Karpas-422 (cell line): ENCODE results near the gene CCDC57. TPM values are rescaled to one million over a fixed set of nuclear protein-coding genes. Genes with fewer than 3 reads are reported as not detected.

Experiments
- DNase-seq: peaks from one replicate; pipeline ENCODE4 v3.0.0-alpha.2; 2015
- H2AFZ ChIP-seq: fragments of 200-600 bp; sonication (generic); 2 replicates; pipeline ENCODE4 v1.6.1; 2014; ENCODE audit warnings: antibody characterized with exemption, low read length, mixed read lengths
- H3K27ac ChIP-seq: fragments of 200-600 bp; sonication (generic); 2 replicates; pipeline ENCODE4 v1.5.1; 2014; ENCODE audit warnings: mild to moderate bottlenecking, low read length, moderate library complexity
- H3K27me3 ChIP-seq: fragments of 200-600 bp; sonication (generic); 2 replicates; pipeline ENCODE4 v1.6.1; 2014; ENCODE audit warnings: low read length, mixed read lengths
- H3K36me3 ChIP-seq: fragments of 200-600 bp; sonication (generic); 2 replicates; pipeline ENCODE4 v1.6.1; 2014; ENCODE audit warnings: low read length, mixed read lengths; ENCODE audit not compliant: insufficient read depth
- H3K4me1 ChIP-seq: fragments of 200-600 bp; sonication (generic); 2 replicates; pipeline ENCODE4 v1.6.1; 2014; ENCODE audit warnings: mild to moderate bottlenecking, low read length, mixed read lengths
- H3K4me2 ChIP-seq: fragments of 200-600 bp; sonication (generic); 2 replicates; pipeline ENCODE4 v1.6.1; 2014; ENCODE audit warnings: low read length, low read depth, mild to moderate bottlenecking; ENCODE audit not compliant: poor library complexity, severe bottlenecking
- H3K4me3 ChIP-seq: fragments of 200-600 bp; sonication (generic); 2 replicates; pipeline ENCODE4 v1.5.1; 2014; ENCODE audit warnings: mild to moderate bottlenecking, antibody characterized with exemption, low read length, mixed read lengths
- H3K79me2 ChIP-seq: fragments of 200-600 bp; sonication (generic); 2 replicates; pipeline ENCODE4 v1.6.1; 2014; ENCODE audit warnings: mild to moderate bottlenecking, low read length, mixed read lengths
- H3K9ac ChIP-seq: fragments of 200-600 bp; sonication (generic); 2 replicates; pipeline ENCODE4 v1.6.0; 2014; ENCODE audit warnings: low read length
- H3K9me2 ChIP-seq: fragments of 200-600 bp; sonication (generic), shearing (Covaris generic); replicated peaks from 2 replicates; pipeline ENCODE4 v1.6.0; 2014; ENCODE audit warnings: mild to moderate bottlenecking, low read length, moderate library complexity; ENCODE audit not compliant: insufficient read depth
- H3K9me3 ChIP-seq: fragments of 300-700, 200-600 bp; sonication (generic); 2 replicates; pipeline ENCODE4 v1.6.1; 2014; ENCODE audit warnings: low read length, mixed read lengths
- H4K20me1 ChIP-seq: fragments of 200-600 bp; sonication (generic); 2 replicates; pipeline ENCODE4 v1.6.1; 2014; ENCODE audit warnings: mild to moderate bottlenecking, antibody characterized with exemption, low read length, low read depth; ENCODE audit not compliant: insufficient read depth
- total RNA-seq: library from RNA; depleted of rRNA; stranded (reverse); fragments of >200 nt; shearing (Covaris generic); gene quantifications from 2 replicates; pipeline ENCODE4 v1.2.3, GENCODE V29; 2014; ENCODE audit warnings: low replicate concordance

The CCDC57 gene
- total RNA-seq, 1 experiment from 2014 or later: 31.3 TPM

- Histone ChIP-seq H3K4me1 (peaks cover 32% of the 10 kb centered on the region), H4K20me1 (no peaks in the 10 kb centered on the region), H3K27ac (peak overlapping the region; percentile 83), H3K36me3 (no peaks in the 10 kb centered on the region), H3K4me3 (peak overlapping the region; percentile 71), H3K4me2 (peak overlapping the region; percentile 81), H3K27me3 (no peaks in the 10 kb centered on the region), H3K79me2 (no peaks in the 10 kb centered on the region), H3K9ac (peak overlapping the region; percentile 85), H3K9me2 (no peaks in the 10 kb centered on the region), H3K9me3 (no peaks in the 10 kb centered on the region), H2AFZ (peak overlapping the region; percentile 70; the same call in 1 of the 2 replicates)
- DNase-seq: peak; percentile 92
Measured at GRCh38 chr17:82105882-82106687, 106.6 kb downstream of the CCDC57 start.

- Histone ChIP-seq H3K9me3 (no peaks in the 10 kb centered on the region), H2AFZ (no peak overlapping the region), H4K20me1 (no peaks in the 10 kb centered on the region), H3K4me1 (peaks cover 39% of the 10 kb centered on the region), H3K36me3 (no peaks in the 10 kb centered on the region), H3K27me3 (no peaks in the 10 kb centered on the region), H3K4me2 (peak overlapping the region; percentile 81), H3K9ac (peak overlapping the region; percentile 85), H3K9me2 (no peaks in the 10 kb centered on the region), H3K79me2 (no peaks in the 10 kb centered on the region), H3K4me3 (peak overlapping the region; percentile 71), H3K27ac (peak overlapping the region; percentile 83)
- DNase-seq: peak; percentile 52
Measured at GRCh38 chr17:82105417-82105881, 107.2 kb downstream of the CCDC57 start.

- Histone ChIP-seq H3K27ac (peak overlapping the region; percentile 83; the same call in 1 of the 2 replicates), H3K79me2 (0 out of 2 replicates have a peak, but pooled peaks cover under 1% of the 10 kb centered on the region), H3K9me3 (no peaks in the 10 kb centered on the region), H3K4me2 (peak overlapping the region; percentile 81), H3K27me3 (no peaks in the 10 kb centered on the region), H3K4me3 (peak overlapping the region; percentile 71), H4K20me1 (no peaks in the 10 kb centered on the region), H3K9me2 (no peaks in the 10 kb centered on the region), H3K9ac (peak overlapping the region; percentile 85), H3K4me1 (peaks cover 44% of the 10 kb centered on the region), H2AFZ (no peak overlapping the region), H3K36me3 (no peaks in the 10 kb centered on the region)
- DNase-seq: no peak
Measured at GRCh38 chr17:82104797-82105416, 107.7 kb downstream of the CCDC57 start.

- H2AFZ ChIP-seq: no peak overlapping the region
- H3K9me2 ChIP-seq: no peaks in the 10 kb centered on the region
- H3K4me3 ChIP-seq: no peak overlapping the region
- no peaks in the 10 kb centered on the region for H3K9me3 ChIP-seq
- no peak overlapping the region for H3K27ac ChIP-seq
- no peaks in the 10 kb centered on the region for H4K20me1 ChIP-seq
- no peak for DNase-seq
- no peaks in the 10 kb centered on the region for H3K27me3 ChIP-seq
- no peak overlapping the region for H3K4me2 ChIP-seq
- H3K79me2 ChIP-seq: peaks cover 11% of the 10 kb centered on the region
- H3K36me3 ChIP-seq: no peaks in the 10 kb centered on the region
- H3K4me1 ChIP-seq: peaks cover 55% of the 10 kb centered on the region
- no peak overlapping the region for H3K9ac ChIP-seq
Measured at GRCh38 chr17:82103553-82104451, 108.8 kb downstream of the CCDC57 start.

GRCh38 chr17:82101767-82102679 is 110.6 kb downstream of the CCDC57 start:
- Histone ChIP-seq H3K9me2 (no peaks in the 10 kb centered on the region), H3K9ac (no peak overlapping the region; the same call in 1 of the 2 replicates), H3K27me3 (no peaks in the 10 kb centered on the region), H3K27ac (no peak overlapping the region), H3K4me1 (peaks cover 50% of the 10 kb centered on the region), H3K9me3 (no peaks in the 10 kb centered on the region), H3K4me3 (no peak overlapping the region), H3K36me3 (no peaks in the 10 kb centered on the region), H3K4me2 (no peak overlapping the region), H3K79me2 (peaks cover 21% of the 10 kb centered on the region), H4K20me1 (peaks cover 2% of the 10 kb centered on the region), H2AFZ (no peak overlapping the region)
- DNase-seq: no peak

GRCh38 chr17:82101301-82101715 is 111.3 kb downstream of the CCDC57 start:
- H3K9ac ChIP-seq: peak overlapping the region; percentile 26; the same call in 1 of the 2 replicates
- H3K27ac ChIP-seq: 0 out of 2 replicates have a peak overlapping the region, but pooled peaks have one; percentile 22

More at GRCh38 chr17:82101301-82101715, 111.3 kb downstream of the CCDC57 start:
- Histone ChIP-seq H3K4me1 (peaks cover 50% of the 10 kb centered on the region), H3K79me2 (peaks cover 28% of the 10 kb centered on the region), H3K9me3 (no peaks in the 10 kb centered on the region), H3K4me3 (no peak overlapping the region), H4K20me1 (peaks cover 9% of the 10 kb centered on the region), H3K27me3 (no peaks in the 10 kb centered on the region), H3K36me3 (peaks cover under 1% of the 10 kb centered on the region; the same call in 1 of the 2 replicates), H2AFZ (no peak overlapping the region), H3K9me2 (no peaks in the 10 kb centered on the region), H3K4me2 (no peak overlapping the region)
- no peak for DNase-seq
